Activated CD8-positive, alpha-beta memory T cell treated with anti-CD3 and anti-CD28 coated beads, Interleukin-2, amount 10 ng/mL, durations not matched to agents 7 days and 5 days (primary cell): ENCODE results near the gene PLEKHA6. TPM values are rescaled to one million over a fixed set of nuclear protein-coding genes. Genes with fewer than 3 reads are reported as not detected.

Source experiments
- ATAC-seq: fragments of 150-1000 bp; cut with Tn5 transposase; one replicate; pipeline ENCODE4 v1.10.0; 2021; ENCODE audit warnings: moderate library complexity
- CTCF ChIA-PET: fragments of 350-600 bp; sonication (Branson Sonifier 250); formaldehyde crosslinking; loops from one replicate; lab custom pipeline; 2021; ENCODE audit warnings: antibody characterized with exemption; lab: Charles Lee
- DNase-seq: peaks from one replicate; pipeline ENCODE4 v3.0.0-alpha.2; 2020
- H3K27ac Mint-ChIP-seq: one replicate; pipeline ENCODE4 v1.8.0; 2021; ENCODE audit warnings: mild to moderate bottlenecking, mixed read lengths
- H3K27me3 Mint-ChIP-seq: one replicate; pipeline ENCODE4 v1.8.0; 2021; ENCODE audit warnings: mixed read lengths
- H3K36me3 Mint-ChIP-seq: one replicate; pipeline ENCODE4 v1.8.0; 2021; ENCODE audit warnings: mild to moderate bottlenecking, mixed read lengths
- H3K4me1 Mint-ChIP-seq: one replicate; pipeline ENCODE4 v1.8.0; 2021; ENCODE audit warnings: mixed read lengths
- H3K4me3 Mint-ChIP-seq: one replicate; pipeline ENCODE4 v1.8.0; 2021; ENCODE audit warnings: mild to moderate bottlenecking, moderate library complexity, mixed read lengths
- H3K9me3 Mint-ChIP-seq: one replicate; pipeline ENCODE4 v1.8.0; 2022; ENCODE audit warnings: low read depth, mixed read lengths
- total RNA-seq, 2 experiments: library from RNA; stranded (reverse); gene quantifications; one replicate each; pipeline ENCODE4 v1.2.3, GENCODE V29; 2021

PLEKHA6 gene
- total RNA-seq, 2 experiments from 2014 or later = 0.02 to 0.29 TPM

GRCh38 chr1:204376919-204377799 is 17.4 kb upstream of the PLEKHA6 start:
- no peak for ATAC-seq
- peaks cover 11% of the 10 kb centered on the region for H3K4me1 Mint-ChIP-seq
- H3K27me3 Mint-ChIP-seq = peaks cover 49% of the 10 kb centered on the region
- DNase-seq = no peak
- no peaks in the 10 kb centered on the region for H3K9me3 Mint-ChIP-seq
- peak overlapping the region; percentile 36 for H3K4me3 Mint-ChIP-seq
- H3K27ac Mint-ChIP-seq = no peak overlapping the region
- CTCF ChIA-PET = interaction anchor here (1.0 to 6.0 kb wide), 6 partner anchors 13 to 430 kb away, joined by 3 to 36 read pairs (median 6); no protein-coding TSS in a partner anchor
- H3K36me3 Mint-ChIP-seq = no peaks in the 10 kb centered on the region

DNA sequence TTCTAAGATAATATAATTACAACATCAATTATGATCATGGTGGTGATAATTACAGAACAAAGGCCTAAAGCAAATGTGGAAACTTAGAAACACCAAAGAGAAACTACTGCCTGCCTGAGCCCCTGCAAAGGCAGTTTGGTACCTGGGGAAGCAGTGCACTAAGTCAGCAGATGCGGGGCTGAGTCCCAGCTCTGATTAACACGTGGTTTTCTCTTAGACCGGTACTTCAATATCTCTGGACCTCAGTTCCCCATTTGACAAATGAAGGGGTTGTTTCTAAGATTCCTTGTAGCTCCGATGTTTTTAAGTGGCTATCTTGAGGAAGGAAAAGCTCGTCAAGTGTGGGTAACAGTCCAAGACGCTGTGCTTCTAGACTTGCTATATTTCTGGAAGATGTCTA is 16.7 kb upstream of the PLEKHA6 start:
- H3K27me3 Mint-ChIP-seq = peaks cover 54% of the 10 kb centered on the region
- H3K27ac Mint-ChIP-seq = no peak overlapping the region
- H3K9me3 Mint-ChIP-seq = no peaks in the 10 kb centered on the region
- no peak for DNase-seq
- H3K4me3 Mint-ChIP-seq = no peak overlapping the region
- no peaks in the 10 kb centered on the region for H3K36me3 Mint-ChIP-seq
- CTCF ChIA-PET = interaction anchor here (1.0 kb wide), 1 partner anchor 12 kb away, joined by 3 read pairs; no protein-coding TSS in a partner anchor
- no peak for ATAC-seq
- peaks cover 7% of the 10 kb centered on the region for H3K4me1 Mint-ChIP-seq

DNA sequence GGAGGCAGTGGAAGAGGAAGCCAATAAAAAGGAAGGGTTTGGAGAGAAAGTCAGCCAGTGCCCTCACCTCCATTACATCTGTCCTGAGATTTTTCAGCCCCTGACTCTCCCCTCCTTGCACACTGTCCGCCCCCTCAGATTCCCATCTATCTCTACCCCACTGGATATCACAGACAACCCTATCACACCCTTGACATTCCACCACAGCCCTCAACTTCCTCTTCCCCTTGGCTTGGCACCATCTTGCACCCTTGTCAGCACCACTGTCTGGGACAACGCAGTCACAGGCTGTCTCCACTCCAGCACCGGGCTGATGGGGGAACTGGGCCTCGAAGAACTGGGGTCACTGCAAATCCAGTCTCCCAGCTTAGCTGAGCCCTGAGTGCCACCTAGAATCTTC is 14.2 kb upstream of the PLEKHA6 start:
- ATAC-seq (no peak), DNase-seq (no peak)
- no peak overlapping the region for H3K4me3 Mint-ChIP-seq
- no peaks in the 10 kb centered on the region for H3K36me3 Mint-ChIP-seq
- CTCF ChIA-PET = interaction anchor here (2.1 to 2.9 kb wide), 2 partner anchors 10 to 24 kb away, joined by 8 to 10 read pairs; no protein-coding TSS in a partner anchor
- peaks cover 9% of the 10 kb centered on the region for H3K4me1 Mint-ChIP-seq
- no peak overlapping the region for H3K27ac Mint-ChIP-seq
- peaks cover 40% of the 10 kb centered on the region for H3K27me3 Mint-ChIP-seq
- no peaks in the 10 kb centered on the region for H3K9me3 Mint-ChIP-seq

DNA sequence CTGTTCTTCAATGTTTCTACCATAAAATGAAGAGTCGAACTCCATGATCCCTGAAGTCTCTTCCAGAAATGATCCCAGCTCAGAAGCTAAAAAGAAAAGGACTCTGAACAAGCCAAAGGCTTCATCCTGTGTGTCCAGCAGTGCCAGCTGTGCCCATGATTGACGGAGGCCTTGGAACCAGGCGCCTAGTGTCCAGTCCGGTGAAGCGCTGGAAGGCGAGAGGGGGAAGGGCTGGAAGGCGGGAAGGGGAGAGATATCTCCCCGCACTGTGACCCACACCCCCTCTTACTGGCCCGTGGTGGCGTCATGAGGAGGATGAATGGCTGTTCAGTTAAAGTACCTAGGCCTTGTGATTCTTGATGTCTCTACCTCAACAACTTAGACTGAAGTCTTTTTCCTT is 10.4 kb upstream of the PLEKHA6 start:
- Mint-ChIP-seq H3K9me3 (no peaks in the 10 kb centered on the region), H3K4me1 (peaks cover 3% of the 10 kb centered on the region), H3K27me3 (peaks cover 17% of the 10 kb centered on the region), H3K36me3 (no peaks in the 10 kb centered on the region), H3K4me3 (no peak overlapping the region), H3K27ac (no peak overlapping the region)
- no peak for ATAC-seq
- CTCF ChIA-PET = interaction anchor here (0.8 to 1.8 kb wide), 3 partner anchors 11 to 39 kb away, joined by 3 to 7 read pairs (median 3); no protein-coding TSS in a partner anchor
- DNase-seq = no peak

- Mint-ChIP-seq H3K27me3 (peaks cover 17% of the 10 kb centered on the region), H3K27ac (no peak overlapping the region), H3K36me3 (no peaks in the 10 kb centered on the region), H3K9me3 (no peaks in the 10 kb centered on the region), H3K4me1 (peaks cover 5% of the 10 kb centered on the region), H3K4me3 (no peak overlapping the region)
- no peak for ATAC-seq
- CTCF ChIA-PET = interaction anchor here (0.9 to 1.8 kb wide), 2 partner anchors 12 to 30 kb away, joined by 3 to 7 read pairs; no protein-coding TSS in a partner anchor
- DNase-seq = no peak
Observed at GRCh38 chr1:204368996-204369726, 9.4 kb upstream of the PLEKHA6 start.

- Mint-ChIP-seq H3K27me3 (peaks cover 17% of the 10 kb centered on the region), H3K4me3 (no peak overlapping the region), H3K36me3 (no peaks in the 10 kb centered on the region), H3K27ac (no peak overlapping the region), H3K4me1 (peaks cover 12% of the 10 kb centered on the region), H3K9me3 (no peaks in the 10 kb centered on the region)
- no peak for DNase-seq
- CTCF ChIA-PET = no interaction called here
- ATAC-seq = no peak
Observed at GRCh38 chr1:204367956-204368355, 8.2 kb upstream of the PLEKHA6 start.

GRCh38 chr1:204367193-204367858 is 7.6 kb upstream of the PLEKHA6 start:
- no peak for ATAC-seq
- peaks cover 13% of the 10 kb centered on the region for H3K27me3 Mint-ChIP-seq
- no peaks in the 10 kb centered on the region for H3K9me3 Mint-ChIP-seq
- no peak for DNase-seq
- peaks cover 15% of the 10 kb centered on the region for H3K4me1 Mint-ChIP-seq
- no peaks in the 10 kb centered on the region for H3K36me3 Mint-ChIP-seq
- H3K27ac Mint-ChIP-seq = no peak overlapping the region
- CTCF ChIA-PET = interaction anchor here (0.6 to 1.7 kb wide), 3 partner anchors 12 to 205 kb away, joined by 3 to 5 read pairs (median 4); no protein-coding TSS in a partner anchor
- no peak overlapping the region for H3K4me3 Mint-ChIP-seq

DNA sequence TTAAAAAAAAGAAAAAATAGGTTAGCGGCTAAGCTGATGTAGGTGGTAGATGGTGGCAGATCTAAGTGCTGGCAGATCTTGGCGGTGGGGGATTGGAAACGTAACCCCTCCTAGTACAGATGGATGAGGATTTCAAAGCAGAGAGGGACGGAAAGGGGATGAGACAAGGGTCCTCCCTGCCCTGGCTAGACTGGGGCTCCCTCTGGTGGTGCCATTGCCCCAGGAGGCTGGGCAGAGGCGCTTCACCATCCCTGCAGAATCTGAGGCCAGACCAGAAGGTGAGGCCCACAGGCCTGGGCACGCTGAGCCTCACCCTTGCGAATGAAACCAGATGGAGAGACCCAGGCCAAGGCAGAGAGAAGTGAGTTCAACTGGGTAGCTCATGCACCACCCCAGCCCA is 7.0 kb upstream of the PLEKHA6 start:
- Mint-ChIP-seq H3K4me1 (peaks cover 15% of the 10 kb centered on the region), H3K36me3 (no peaks in the 10 kb centered on the region), H3K4me3 (no peak overlapping the region), H3K9me3 (no peaks in the 10 kb centered on the region), H3K27ac (no peak overlapping the region), H3K27me3 (peaks cover 9% of the 10 kb centered on the region)
- CTCF ChIA-PET = interaction anchor here (0.6 to 1.7 kb wide), 3 partner anchors 13 to 204 kb away, joined by 3 to 5 read pairs (median 4); no protein-coding TSS in a partner anchor
- DNase-seq (no peak), ATAC-seq (no peak)

DNA sequence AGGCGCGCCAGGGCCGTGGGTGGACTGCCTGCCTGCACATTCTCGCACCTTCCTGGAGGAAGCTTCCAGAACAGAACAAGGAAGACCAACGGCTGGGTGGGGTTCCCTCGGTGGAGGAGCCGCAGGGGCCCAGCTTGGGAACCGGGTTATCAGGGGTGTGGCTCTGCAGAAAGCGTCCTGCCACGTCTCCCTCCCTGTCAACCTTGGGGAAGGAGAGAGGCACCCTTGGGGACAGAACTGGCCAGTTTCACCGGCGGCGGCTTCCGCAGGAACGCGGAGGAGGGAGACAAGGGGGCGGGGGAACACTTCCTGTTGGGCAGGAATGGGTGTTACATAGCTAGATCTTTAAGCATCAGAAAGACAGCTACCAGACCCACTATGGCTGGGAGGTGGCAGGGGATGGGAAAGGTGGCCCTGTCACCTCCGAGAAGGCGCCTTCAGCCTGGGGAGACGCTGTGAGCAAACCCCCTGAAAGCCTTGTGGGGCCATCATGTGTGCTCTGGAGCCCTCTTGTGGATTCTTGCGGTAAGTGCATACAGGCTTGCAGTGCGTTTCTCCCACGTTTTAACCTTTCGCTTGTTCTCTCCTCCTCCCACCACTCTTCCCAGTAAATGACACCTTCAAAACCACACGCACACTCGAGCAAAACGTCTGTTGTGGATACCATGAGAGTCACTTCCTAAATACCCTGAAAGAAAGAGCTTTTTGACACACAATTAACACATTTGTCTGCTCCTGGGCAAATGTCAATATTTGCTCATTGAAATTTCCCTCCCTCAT is 3.8 kb upstream of the PLEKHA6 start:
- Mint-ChIP-seq H3K4me3 (peak overlapping the region; percentile 46), H3K36me3 (no peaks in the 10 kb centered on the region), H3K4me1 (peaks cover 12% of the 10 kb centered on the region), H3K27ac (peak overlapping the region; percentile 52), H3K9me3 (no peaks in the 10 kb centered on the region), H3K27me3 (peaks cover 3% of the 10 kb centered on the region)
- DNase-seq (peak; percentile 84), ATAC-seq (peak; percentile 86)
- CTCF ChIA-PET = interaction anchor here (0.6 to 3.6 kb wide), 39 partner anchors 9 to 504 kb away, joined by 3 to 39 read pairs (median 5); partner anchors contain the start of genes ETNK2, GOLT1A and REN

DNA sequence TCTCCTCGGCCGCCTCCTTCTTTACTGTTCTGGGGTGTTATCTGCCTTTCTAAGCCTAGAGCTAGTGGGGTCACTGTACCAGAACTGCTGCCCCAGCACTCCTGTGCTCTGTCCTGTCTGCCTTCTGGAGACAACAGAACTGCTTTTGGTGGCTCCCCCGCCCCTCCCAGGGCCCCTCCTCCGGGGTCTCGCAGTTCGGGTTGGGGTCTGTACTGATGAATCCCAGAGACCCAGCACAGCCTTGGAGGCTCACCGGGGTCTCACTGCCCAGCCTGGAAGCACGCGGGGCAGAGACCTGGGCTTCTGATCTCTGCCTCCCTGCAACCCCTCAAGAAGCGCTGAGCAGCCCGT is 3.2 kb upstream of the PLEKHA6 start:
- no peak for DNase-seq
- H3K4me1 Mint-ChIP-seq = peaks cover 12% of the 10 kb centered on the region
- ATAC-seq = no peak
- no peaks in the 10 kb centered on the region for H3K9me3 Mint-ChIP-seq
- CTCF ChIA-PET = interaction anchor here (0.6 to 3.6 kb wide), 36 partner anchors 9 to 532 kb away, joined by 3 to 39 read pairs (median 6); partner anchors contain the start of genes ETNK2, GOLT1A and REN
- peaks cover 5% of the 10 kb centered on the region for H3K27me3 Mint-ChIP-seq
- H3K36me3 Mint-ChIP-seq = no peaks in the 10 kb centered on the region
- no peak overlapping the region for H3K27ac Mint-ChIP-seq
- peak overlapping the region; percentile 46 for H3K4me3 Mint-ChIP-seq

DNA sequence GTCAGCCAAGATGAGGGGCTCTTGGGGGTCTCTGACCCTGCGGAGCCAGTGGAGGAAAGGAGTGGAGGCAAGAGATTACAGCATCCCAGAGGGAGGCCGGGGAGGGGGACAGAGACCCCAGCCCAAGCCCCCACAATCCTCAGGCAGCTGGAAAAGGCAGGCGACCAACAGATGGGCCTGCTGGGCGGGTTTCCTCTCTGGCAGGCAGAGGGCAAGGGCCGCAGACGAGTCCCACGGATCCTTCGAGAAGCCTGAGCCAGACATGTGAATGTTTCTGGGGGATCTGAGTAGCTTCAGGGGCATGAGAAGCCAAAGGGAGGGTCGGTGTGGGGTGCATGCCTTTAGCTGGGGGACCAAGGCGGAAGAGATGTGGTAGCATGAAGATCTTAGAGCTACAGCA is 2.1 kb upstream of the PLEKHA6 start:
- Mint-ChIP-seq H3K36me3 (no peaks in the 10 kb centered on the region), H3K4me3 (no peak overlapping the region), H3K27ac (no peak overlapping the region), H3K9me3 (no peaks in the 10 kb centered on the region), H3K4me1 (peaks cover 12% of the 10 kb centered on the region), H3K27me3 (peaks cover 12% of the 10 kb centered on the region)
- DNase-seq = no peak
- CTCF ChIA-PET = interaction anchor here (1.2 to 3.5 kb wide), 7 partner anchors 13 to 210 kb away, joined by 3 to 39 read pairs (median 6); partner anchors contain the start of gene ETNK2
- no peak for ATAC-seq

GRCh38 chr1:204361341-204361771 is 1.6 kb upstream of the PLEKHA6 start:
- Mint-ChIP-seq H3K4me1 (peaks cover 12% of the 10 kb centered on the region), H3K9me3 (no peaks in the 10 kb centered on the region), H3K27ac (no peak overlapping the region), H3K4me3 (no peak overlapping the region), H3K27me3 (peaks cover 12% of the 10 kb centered on the region), H3K36me3 (no peaks in the 10 kb centered on the region)
- ATAC-seq = no peak
- DNase-seq = no peak
- CTCF ChIA-PET = interaction anchor here (1.4 to 3.5 kb wide), 6 partner anchors 12 to 198 kb away, joined by 3 to 39 read pairs (median 8); no protein-coding TSS in a partner anchor
